GM21825 (cell line): ENCODE results near the gene PCNX2.
"Not testable (repeated sequence)": the region's sequence is repeated elsewhere in the genome, so short reads cannot be mapped to it uniquely, and the experiment has no call there.

Experiments
- ATAC-seq: cut with Tn5 transposase; IDR thresholded peaks from one replicate; pipeline ENCODE4 v1.9.1; 2021; ENCODE audit warnings: mild to moderate bottlenecking, moderate library complexity; ENCODE audit not compliant: unreplicated experiment

Gene PCNX2

GRCh38 chr1:233080827-233081226 lies 214.7 kb downstream of the PCNX2 start:
- ATAC-seq, result not testable (repeated sequence)

GRCh38 chr1:233080286-233080685 lies 215.2 kb downstream of the PCNX2 start:
- no peak for ATAC-seq

- ATAC-seq, result no peak
Measured at GRCh38 chr1:233079574-233079973, 216.0 kb downstream of the PCNX2 start.

GRCh38 chr1:233078396-233078795 lies 217.1 kb downstream of the PCNX2 start:
- ATAC-seq, result no peak

GRCh38 chr1:233075915-233076295 lies 219.6 kb downstream of the PCNX2 start:
- ATAC-seq, result no peak

GRCh38 chr1:233066087-233066486 lies 229.4 kb downstream of the PCNX2 start:
- ATAC-seq, result no peak

- no peak for ATAC-seq
Measured at GRCh38 chr1:233065685-233066084, 229.8 kb downstream of the PCNX2 start.

- no peak for ATAC-seq
Measured at GRCh38 chr1:233064988-233065387, 230.5 kb downstream of the PCNX2 start.

- no peak for ATAC-seq
Measured at GRCh38 chr1:233063462-233063861, 232.1 kb downstream of the PCNX2 start.

- no peak for ATAC-seq
Measured at GRCh38 chr1:233061265-233061664, 234.3 kb downstream of the PCNX2 start.

GRCh38 chr1:233060461-233060994 lies 235.0 kb downstream of the PCNX2 start:
- no peak for ATAC-seq

GRCh38 chr1:233057836-233058235 lies 237.7 kb downstream of the PCNX2 start:
- ATAC-seq, result no peak

GRCh38 chr1:233055879-233056641 lies 239.5 kb downstream of the PCNX2 start:
- ATAC-seq, result no peak

GRCh38 chr1:233045588-233045987 lies 249.9 kb downstream of the PCNX2 start:
- ATAC-seq, result no peak

- ATAC-seq, result no peak
Measured at GRCh38 chr1:233042834-233043233, 252.7 kb downstream of the PCNX2 start.

- no peak for ATAC-seq
Measured at GRCh38 chr1:233040494-233040893, 255.0 kb downstream of the PCNX2 start.

- no peak for ATAC-seq
Measured at GRCh38 chr1:233038581-233038980, 256.9 kb downstream of the PCNX2 start.

- ATAC-seq, result no peak
Measured at GRCh38 chr1:233037843-233038242, 257.7 kb downstream of the PCNX2 start.

- no peak for ATAC-seq
Measured at GRCh38 chr1:233034836-233035235, 260.7 kb downstream of the PCNX2 start.

- no peak for ATAC-seq
Measured at GRCh38 chr1:233033361-233033760, 262.2 kb downstream of the PCNX2 start.

- no peak for ATAC-seq
Measured at GRCh38 chr1:233032916-233033315, 262.6 kb downstream of the PCNX2 start.

- no peak for ATAC-seq
Measured at GRCh38 chr1:233031521-233031920, 264.0 kb downstream of the PCNX2 start.

GRCh38 chr1:233027046-233027445 lies 268.5 kb downstream of the PCNX2 start:
- no peak for ATAC-seq
